ENCODE data around the gene SPATA31D3.
"Not testable (repeated sequence)": the region's sequence is repeated elsewhere in the genome, so short reads cannot be mapped to it uniquely, and the experiment has no call there.

Gene SPATA31D3

DNA sequence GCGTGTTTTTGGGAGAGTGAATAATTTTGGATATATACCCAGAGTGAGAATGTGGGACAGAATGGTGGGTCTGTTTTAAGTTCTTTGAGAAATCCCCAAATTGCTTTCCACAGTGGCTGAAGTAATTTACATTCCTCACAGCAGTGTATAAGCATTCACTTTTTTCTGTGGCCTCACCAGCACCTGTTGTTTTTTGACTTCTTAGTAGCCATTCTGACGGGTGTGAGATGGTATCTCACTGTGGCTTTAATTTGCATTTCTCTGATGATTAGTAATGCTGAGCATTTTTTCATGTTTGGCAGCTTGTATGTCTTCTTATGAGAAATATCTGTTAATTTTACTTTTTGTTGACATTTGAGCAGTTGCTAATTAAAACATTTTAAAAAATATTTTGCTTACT is 35.9 kb downstream of the SPATA31D3 start:
- no peak for DNase-seq (ENCODE audit: low read depth)

GRCh38 chr9:81980568-81980967 is 37.3 kb downstream of the SPATA31D3 start:
- DNase-seq (ENCODE audit: low read depth) = peak; percentile 5

DNA sequence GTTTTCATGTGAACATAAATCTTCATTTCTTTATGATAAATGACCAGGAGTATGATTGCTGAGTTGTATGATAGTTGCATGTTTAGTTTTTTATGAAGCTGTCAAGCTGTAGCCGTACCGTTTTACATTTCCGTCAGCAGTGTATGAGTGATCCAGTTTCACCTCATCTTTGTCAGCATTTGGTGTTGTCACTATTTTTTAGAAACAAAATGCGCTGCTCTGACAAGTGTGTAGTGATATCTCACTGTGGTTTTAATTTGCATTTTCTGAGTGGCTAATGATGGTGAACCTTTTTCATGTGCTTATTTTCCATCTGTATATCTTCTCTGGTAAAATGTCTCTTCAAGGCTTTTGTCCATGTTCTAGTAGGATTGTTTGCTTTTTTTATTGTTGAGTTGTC is 38.6 kb downstream of the SPATA31D3 start:
- DNase-seq (ENCODE audit: low read depth) = no peak

DNA sequence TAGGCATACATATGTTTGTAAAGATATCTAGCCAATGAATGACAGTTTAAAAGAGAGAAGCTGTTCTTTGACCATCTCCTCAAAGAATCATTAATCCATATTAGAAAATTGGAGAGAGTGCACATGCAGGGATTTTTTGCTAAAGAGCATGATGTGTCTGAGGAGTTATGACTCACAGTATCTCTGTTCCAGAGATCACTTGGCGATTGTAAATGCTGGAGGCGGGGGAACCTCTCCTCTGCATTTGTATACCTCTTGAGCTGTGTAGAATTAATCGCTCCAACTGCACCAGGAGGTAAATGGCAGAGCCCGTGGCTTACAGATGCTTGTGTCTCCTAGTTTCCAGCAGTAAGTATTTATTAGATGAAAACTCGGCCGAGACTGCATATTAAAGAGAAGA is 41.6 kb downstream of the SPATA31D3 start:
- no peak for DNase-seq (ENCODE audit: low read depth)

GRCh38 chr9:81986051-81986450 is 42.8 kb downstream of the SPATA31D3 start:
- no peak for DNase-seq (ENCODE audit: low read depth)

- DNase-seq (ENCODE audit: low read depth) = not testable (repeated sequence)
Measured at GRCh38 chr9:81988472-81988871, 45.2 kb downstream of the SPATA31D3 start, which contains the start of gene SPATA31D1. TSS of gene SPATA31D1 (plus strand) at chr9:81988772. CDS start at chr9:81988819, 47 bp downstream.

DNA sequence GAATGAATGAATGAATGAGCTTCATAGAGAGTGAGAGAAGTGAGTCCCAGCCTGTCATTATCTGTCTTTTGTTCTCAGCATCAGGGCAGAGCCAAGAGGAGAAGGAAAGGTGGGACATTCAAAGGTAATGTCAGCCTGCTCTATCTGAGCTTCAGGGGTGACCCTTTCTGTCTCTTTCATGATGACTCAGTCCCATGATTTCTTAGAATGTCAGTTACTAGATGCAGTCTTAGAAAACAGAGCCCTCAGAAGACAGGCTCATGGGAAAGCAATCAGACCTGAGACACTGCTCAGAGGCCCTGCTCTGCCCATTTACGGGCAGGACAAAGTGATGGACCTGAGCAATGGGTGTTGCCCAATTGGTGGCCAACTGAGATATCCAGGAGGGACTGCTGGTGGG is 46.4 kb downstream of the SPATA31D3 start:
- DNase-seq (ENCODE audit: low read depth) = no peak

GRCh38 chr9:81993656-81994055 is 50.4 kb downstream of the SPATA31D3 start:
- no peak for DNase-seq (ENCODE audit: low read depth)
